Skeletal muscle tissue (tissue), 4 donors: Measurements from ENCODE around the gene OLA1. TPM values are rescaled to one million over a fixed set of nuclear protein-coding genes. Genes with fewer than 3 reads are reported as not detected.

Experiments used
- H3K27ac ChIP-seq: one replicate; pipeline ENCODE4 v1.7.0; 2013; ENCODE audit warnings: mild to moderate bottlenecking, low read depth, low read length, inconsistent platforms
- H3K27me3 ChIP-seq, 3 donors: one replicate each; pipeline ENCODE4 v1.7.0; 2013; ENCODE audit warnings: low read length in 3 of 3; ENCODE audit not compliant: control insufficient read depth in 3 of 3, insufficient read depth in 3 of 3
- H3K36me3 ChIP-seq, 3 donors: one replicate each; pipeline ENCODE4 v1.7.0; 2013; ENCODE audit warnings: low read length in 3 of 3; ENCODE audit not compliant: control insufficient read depth in 3 of 3, insufficient read depth in 3 of 3
- H3K4me1 ChIP-seq, 3 donors: one replicate each; pipeline ENCODE4 v1.7.0; 2013; ENCODE audit warnings: low read length in 3 of 3, mild to moderate bottlenecking in 3 of 3; ENCODE audit not compliant: control insufficient read depth in 3 of 3, insufficient read depth in 3 of 3
- H3K4me3 ChIP-seq, 3 donors: one replicate each; pipeline ENCODE4 v1.7.0; 2013; ENCODE audit warnings: low read length in 3 of 3
- H3K9ac ChIP-seq, 3 donors: one replicate each; pipeline ENCODE4 v1.7.0; 2013; ENCODE audit warnings: low read length in 3 of 3, mild to moderate bottlenecking in 3 of 3, moderate library complexity in 2 of 3, low read depth in 1 of 3
- H3K9me3 ChIP-seq, 3 donors: one replicate each; pipeline ENCODE4 v1.7.0; 2013; ENCODE audit warnings: low read length in 3 of 3; ENCODE audit not compliant: control insufficient read depth in 3 of 3
- total RNA-seq: library from RNA; depleted of rRNA; stranded (reverse); fragments of >200 nt; gene quantifications from one replicate; pipeline ENCODE4 v1.2.3, GENCODE V29; 2014
- donor health status: Osteomylitis.

The OLA1 gene
- total RNA-seq, 1 donor from 2014 or later = 90.3 TPM

DNA sequence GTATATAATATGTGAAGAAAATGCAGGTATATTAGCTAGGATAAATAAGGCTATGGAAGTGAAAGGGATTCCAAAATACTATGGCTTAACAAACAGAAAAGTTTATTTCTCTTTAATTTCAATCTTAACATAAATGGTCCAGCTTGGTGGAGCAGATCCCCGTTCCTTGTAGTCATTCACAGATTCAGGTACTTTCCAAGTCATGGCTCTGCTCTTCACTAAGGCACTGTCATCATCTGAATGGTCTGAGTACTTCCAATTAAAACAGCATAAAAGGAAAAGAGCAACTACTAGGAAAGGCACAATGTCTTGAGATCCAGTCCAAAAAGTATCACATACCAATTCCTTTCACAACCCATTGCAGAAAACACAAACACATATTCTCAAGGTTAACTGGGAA lies 63.4 kb downstream of the OLA1 start:
- no peaks in the 10 kb centered on the region for H3K36me3 ChIP-seq
- H3K4me1 ChIP-seq = no peaks in the 10 kb centered on the region
- H3K9me3 ChIP-seq = no peaks in the 10 kb centered on the region
- H3K9ac ChIP-seq = no peak overlapping the region
- no peak overlapping the region for H3K27ac ChIP-seq
- H3K4me3 ChIP-seq = no peak overlapping the region
- H3K27me3 ChIP-seq = no peaks in the 10 kb centered on the region

DNA sequence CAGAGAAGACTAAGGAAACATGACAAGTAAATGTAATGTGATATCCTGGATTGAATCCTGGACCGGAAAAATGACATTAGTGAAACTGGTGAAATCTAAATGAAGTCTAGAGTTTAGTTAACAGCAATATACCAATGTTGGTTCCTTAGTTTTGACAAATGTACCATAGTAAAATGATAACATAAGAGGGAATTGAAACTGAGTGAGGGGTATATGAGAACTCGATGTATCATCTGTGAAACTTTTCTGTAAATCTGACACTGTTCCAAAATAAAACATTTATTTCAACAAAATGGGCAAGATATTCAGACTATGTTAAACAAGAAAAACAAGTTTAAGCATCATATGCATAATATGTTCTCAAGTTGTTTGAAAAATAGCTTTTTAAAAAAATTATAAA lies 63.8 kb downstream of the OLA1 start:
- H3K4me1 ChIP-seq = no peaks in the 10 kb centered on the region
- no peaks in the 10 kb centered on the region for H3K27me3 ChIP-seq
- H3K36me3 ChIP-seq = no peaks in the 10 kb centered on the region
- H3K27ac ChIP-seq = no peak overlapping the region
- H3K9me3 ChIP-seq = no peaks in the 10 kb centered on the region
- no peak overlapping the region for H3K9ac ChIP-seq
- no peak overlapping the region for H3K4me3 ChIP-seq

DNA sequence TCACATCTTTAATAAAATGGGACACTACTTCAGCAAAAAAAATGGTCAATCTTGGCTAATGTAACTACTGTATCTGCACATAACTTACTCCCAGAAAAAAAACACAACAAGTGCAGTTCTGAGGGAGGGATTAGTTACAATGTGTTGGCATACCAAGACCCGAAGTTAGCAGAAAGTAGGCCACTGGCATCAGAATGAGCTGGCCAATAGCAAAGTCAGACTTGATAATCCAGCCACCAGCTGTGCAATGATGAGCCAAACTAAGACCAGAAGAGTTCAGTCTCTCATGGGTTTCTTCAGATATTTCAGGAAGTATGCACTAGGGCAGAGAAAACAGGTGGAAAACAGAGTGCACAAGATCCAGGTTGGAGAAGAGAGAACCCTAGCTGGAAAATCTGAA lies 65.3 kb downstream of the OLA1 start:
- Histone ChIP-seq H3K4me1 (no peaks in the 10 kb centered on the region), H3K9me3 (no peaks in the 10 kb centered on the region), H3K36me3 (no peaks in the 10 kb centered on the region), H3K9ac (no peak overlapping the region), H3K27me3 (no peaks in the 10 kb centered on the region), H3K27ac (no peak overlapping the region), H3K4me3 (no peak overlapping the region)

GRCh38 chr2:174181368-174181767 lies 67.0 kb downstream of the OLA1 start:
- Histone ChIP-seq H3K36me3 (no peaks in the 10 kb centered on the region), H3K4me3 (no peak overlapping the region), H3K4me1 (peaks cover 0 to 6% (median 0%) of the 10 kb centered on the region in 3 donors), H3K27ac (no peak overlapping the region), H3K27me3 (no peaks in the 10 kb centered on the region), H3K9ac (no peak overlapping the region), H3K9me3 (no peaks in the 10 kb centered on the region)

DNA sequence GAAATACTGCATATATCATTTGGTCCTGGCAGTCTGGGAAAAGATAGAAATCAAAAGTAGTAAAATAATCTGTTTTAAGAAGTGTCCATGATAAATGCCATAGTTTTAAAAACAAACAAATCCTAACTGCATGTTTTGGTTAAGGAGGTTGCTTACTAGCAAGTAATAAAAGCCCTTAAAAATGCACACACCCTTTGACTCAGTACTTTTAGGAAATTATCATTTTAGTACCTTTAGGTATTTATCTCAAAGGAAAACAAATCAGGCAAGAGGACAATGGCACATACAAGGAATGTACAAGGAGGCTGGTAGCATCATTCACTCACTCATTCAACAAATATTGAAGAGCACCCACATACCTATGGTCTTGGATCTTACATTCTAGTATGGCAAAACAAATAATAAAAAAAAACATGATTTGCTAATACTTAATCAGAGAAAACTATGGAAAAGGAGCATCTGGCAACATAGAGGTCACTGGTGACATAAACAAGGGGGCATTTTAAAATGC lies 67.6 kb downstream of the OLA1 start:
- no peak overlapping the region for H3K4me3 ChIP-seq
- H3K4me1 ChIP-seq = peaks cover 0 to 6% (median 0%) of the 10 kb centered on the region in 3 donors
- no peak overlapping the region for H3K9ac ChIP-seq
- no peaks in the 10 kb centered on the region for H3K9me3 ChIP-seq
- H3K27me3 ChIP-seq = no peaks in the 10 kb centered on the region
- H3K36me3 ChIP-seq = no peaks in the 10 kb centered on the region
- H3K27ac ChIP-seq = no peak overlapping the region

DNA sequence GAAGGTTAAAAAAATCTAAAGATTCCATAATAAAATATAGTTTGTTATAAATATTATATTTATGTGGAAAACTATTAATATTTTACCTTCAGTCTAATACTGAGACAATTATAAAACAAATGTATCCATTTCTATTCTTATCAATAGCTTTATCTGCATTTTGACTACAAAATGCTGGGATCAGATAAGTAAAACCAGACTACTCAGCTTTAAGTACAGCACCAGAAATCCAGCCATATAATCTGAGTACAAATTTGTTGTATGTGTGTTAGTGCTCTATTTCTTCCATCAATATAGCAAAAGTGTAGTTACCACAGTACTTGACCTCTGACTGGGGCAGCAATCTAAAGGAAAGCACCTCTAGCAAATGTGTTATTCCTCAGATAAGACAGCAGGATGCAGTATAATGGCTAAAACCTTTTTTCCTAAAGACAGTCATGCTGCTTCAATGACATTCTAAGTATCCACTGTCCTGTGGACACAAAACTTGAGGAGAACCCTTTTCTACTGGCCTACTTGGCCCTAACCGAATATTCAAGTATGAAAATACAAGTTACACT lies 68.1 kb downstream of the OLA1 start:
- H3K4me3 ChIP-seq = no peak overlapping the region
- H3K9ac ChIP-seq = no peak overlapping the region
- H3K9me3 ChIP-seq = no peaks in the 10 kb centered on the region

GRCh38 chr2:174177316-174177890 lies 70.9 kb downstream of the OLA1 start:
- Histone ChIP-seq H3K4me1 (peaks cover 0 to 6% (median 0%) of the 10 kb centered on the region in 3 donors), H3K27me3 (no peaks in the 10 kb centered on the region), H3K9ac (no peak overlapping the region), H3K27ac (no peak overlapping the region), H3K9me3 (peaks cover 0 to 2% (median under 1%) of the 10 kb centered on the region in 3 donors), H3K36me3 (no peaks in the 10 kb centered on the region), H3K4me3 (no peak overlapping the region)

More for the DNA sequence above, 68.1 kb downstream of the OLA1 start:
- no peak overlapping the region for H3K27ac ChIP-seq
- no peaks in the 10 kb centered on the region for H3K36me3 ChIP-seq
- H3K4me1 ChIP-seq = peaks cover 0 to 6% (median 0%) of the 10 kb centered on the region in 3 donors
- no peaks in the 10 kb centered on the region for H3K27me3 ChIP-seq

GRCh38 chr2:174176898-174177297 lies 71.4 kb downstream of the OLA1 start:
- Histone ChIP-seq H3K36me3 (no peaks in the 10 kb centered on the region), H3K4me1 (peaks cover 0 to 6% (median 0%) of the 10 kb centered on the region in 3 donors), H3K4me3 (no peak overlapping the region), H3K27me3 (no peaks in the 10 kb centered on the region), H3K9me3 (peaks cover 0 to 3% (median 2%) of the 10 kb centered on the region in 3 donors), H3K9ac (no peak overlapping the region), H3K27ac (no peak overlapping the region)

DNA sequence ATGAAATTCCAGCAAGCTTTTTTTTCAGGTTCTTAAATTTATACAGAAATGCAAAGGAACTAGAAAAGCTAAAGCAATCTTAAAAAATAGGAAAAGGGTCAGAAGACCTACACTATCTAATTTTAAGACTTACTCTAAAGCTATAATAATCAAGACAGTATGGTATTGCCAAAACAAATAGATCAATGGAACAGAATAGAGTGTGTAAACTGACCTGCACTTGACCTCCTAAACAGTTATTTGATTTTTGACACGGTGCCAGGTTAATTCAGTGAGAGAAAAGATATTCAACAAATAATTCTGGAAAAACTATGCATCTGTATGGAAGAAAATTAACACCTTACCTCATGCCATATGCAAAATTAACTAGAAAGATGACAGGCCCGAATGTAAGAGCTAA lies 73.6 kb downstream of the OLA1 start:
- peaks cover 2 to 3% (median 3%) of the 10 kb centered on the region in 3 donors for H3K9me3 ChIP-seq
- peaks cover 0 to 6% (median 0%) of the 10 kb centered on the region in 3 donors for H3K4me1 ChIP-seq
- H3K27me3 ChIP-seq = no peaks in the 10 kb centered on the region
- no peaks in the 10 kb centered on the region for H3K36me3 ChIP-seq
- no peak overlapping the region for H3K9ac ChIP-seq
- H3K27ac ChIP-seq = no peak overlapping the region
- H3K4me3 ChIP-seq = no peak overlapping the region

DNA sequence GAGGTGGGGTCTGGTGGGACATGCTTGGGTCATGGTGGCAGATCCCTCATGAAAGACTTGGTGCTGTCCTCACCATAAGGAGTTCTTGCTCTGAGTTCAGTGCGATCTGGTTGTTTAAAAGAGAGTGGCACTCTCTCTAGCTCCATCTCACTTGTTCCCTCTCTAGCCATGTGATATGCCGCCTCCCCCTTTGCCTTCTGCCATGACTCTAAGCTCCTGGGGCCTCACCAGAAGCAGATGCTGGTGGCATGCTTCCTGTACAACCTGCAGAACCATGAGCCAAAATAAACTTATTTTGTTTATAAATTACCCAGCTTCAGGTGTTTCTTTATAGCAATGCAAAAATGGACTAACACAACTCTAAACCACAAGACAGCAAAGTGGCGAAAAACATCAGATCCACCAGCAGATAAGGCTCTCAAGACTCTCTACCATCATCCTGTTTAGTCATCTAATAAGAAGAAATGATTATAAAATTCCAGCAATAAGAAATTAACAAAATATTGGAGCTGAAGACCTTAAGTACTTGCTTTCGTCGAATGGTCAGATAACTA lies 75.5 kb downstream of the OLA1 start:
- no peak overlapping the region for H3K4me3 ChIP-seq
- H3K9me3 ChIP-seq = peaks cover 2 to 3% (median 3%) of the 10 kb centered on the region in 3 donors
- no peaks in the 10 kb centered on the region for H3K36me3 ChIP-seq

More for the DNA sequence above, 75.5 kb downstream of the OLA1 start:
- Histone ChIP-seq H3K27me3 (no peaks in the 10 kb centered on the region), H3K4me1 (peaks cover 0 to 6% (median 0%) of the 10 kb centered on the region in 3 donors), H3K9ac (no peak overlapping the region), H3K27ac (no peak overlapping the region)
